SU-DHL-6 (cell line): ENCODE measurements around the gene TMEM79.
A peak's percentile ranks its signal among the peaks of the same experiment; 100 is the strongest.
"Not testable (repeated sequence)": the region's sequence is repeated elsewhere in the genome, so short reads cannot be mapped to it uniquely, and the experiment has no call there.

Source experiments
- H2AFZ ChIP-seq: fragments of 200-600 bp; sonication (generic); 2 replicates; pipeline ENCODE4 v1.6.1; 2014; ENCODE audit warnings: low read depth, mild to moderate bottlenecking, moderate library complexity, mixed read lengths, antibody characterized with exemption, low read length; ENCODE audit not compliant: severe bottlenecking
- H3F3A ChIP-seq: fragments of 200-600 bp; shearing (Covaris generic); 2 replicates; pipeline ENCODE4 v1.6.0; 2016; ENCODE audit warnings: antibody characterized with exemption, mild to moderate bottlenecking; ENCODE audit not compliant: insufficient read depth
- H3K27ac ChIP-seq: fragments of 200-600 bp; sonication (generic); 2 replicates; pipeline ENCODE4 v1.5.1; 2016; ENCODE audit warnings: low read depth, mild to moderate bottlenecking, low read length, moderate library complexity, mixed read lengths
- H3K27me3 ChIP-seq: fragments of 200-600 bp; sonication (generic), shearing (Covaris generic); 2 replicates; pipeline ENCODE4 v1.6.0; 2014; ENCODE audit warnings: mild to moderate bottlenecking, low read length
- H3K36me3 ChIP-seq: fragments of 200-600 bp; sonication (generic); 2 replicates; pipeline ENCODE4 v1.6.1; 2014; ENCODE audit warnings: mild to moderate bottlenecking, low read length, mixed read lengths
- H3K4me2 ChIP-seq: fragments of 300-600, 200-600 bp; shearing (Covaris generic), sonication (generic); 2 replicates; pipeline ENCODE4 v1.6.0; 2014; ENCODE audit warnings: low read length, low read depth, mild to moderate bottlenecking; ENCODE audit not compliant: poor library complexity, severe bottlenecking
- H3K4me3 ChIP-seq: fragments of 200-600 bp; sonication (generic); 2 replicates; pipeline ENCODE4 v1.5.1; 2014; ENCODE audit warnings: antibody characterized with exemption, low read length, mild to moderate bottlenecking, mixed read lengths; ENCODE audit not compliant: insufficient read depth, poor library complexity, severe bottlenecking
- H3K79me2 ChIP-seq: fragments of 200-600 bp; sonication (generic); 2 replicates; pipeline ENCODE4 v1.6.1; 2014; ENCODE audit warnings: mild to moderate bottlenecking, low read length, moderate library complexity; ENCODE audit not compliant: insufficient read depth
- H3K9ac ChIP-seq: fragments of 200-600 bp; sonication (generic); 2 replicates; pipeline ENCODE4 v1.7.0; 2014; ENCODE audit warnings: mild to moderate bottlenecking, low read length
- H3K9me2 ChIP-seq: fragments of 200-600 bp; sonication (generic); replicated peaks from 2 replicates; pipeline ENCODE4 v1.6.1; 2014; ENCODE audit warnings: low read length; ENCODE audit not compliant: insufficient read depth
- H3K9me3 ChIP-seq: fragments of 200-600 bp; sonication (generic); 2 replicates; pipeline ENCODE4 v1.6.1; 2014; ENCODE audit warnings: low read length, mixed read lengths; ENCODE audit not compliant: insufficient read depth
- H4K20me1 ChIP-seq: fragments of 200-600 bp; sonication (generic); 2 replicates; pipeline ENCODE4 v1.6.1; 2014; ENCODE audit warnings: low read depth, mild to moderate bottlenecking, antibody characterized with exemption, low read length, moderate library complexity, mixed read lengths
- EZH2phosphoT487 ChIP-seq: fragments of 200-600 bp; sonication (generic), shearing (Covaris generic); conservative IDR thresholded peaks from 2 replicates; pipeline ENCODE4 v1.6.1; 2018; ENCODE audit warnings: mild to moderate bottlenecking, antibody characterized with exemption, low read length, moderate library complexity, mixed read lengths
- TF ChIP-seq, protein P1 (sequence below): fragments of 200-600 bp; sonication (generic); IDR thresholded peaks from one replicate; pipeline ENCODE4 v1.5.1; 2017; ENCODE audit warnings: antibody characterized with exemption, mild to moderate bottlenecking, low read length, moderate library complexity; ENCODE audit not compliant: insufficient read depth, poor library complexity, severe bottlenecking

TMEM79 gene

DNA sequence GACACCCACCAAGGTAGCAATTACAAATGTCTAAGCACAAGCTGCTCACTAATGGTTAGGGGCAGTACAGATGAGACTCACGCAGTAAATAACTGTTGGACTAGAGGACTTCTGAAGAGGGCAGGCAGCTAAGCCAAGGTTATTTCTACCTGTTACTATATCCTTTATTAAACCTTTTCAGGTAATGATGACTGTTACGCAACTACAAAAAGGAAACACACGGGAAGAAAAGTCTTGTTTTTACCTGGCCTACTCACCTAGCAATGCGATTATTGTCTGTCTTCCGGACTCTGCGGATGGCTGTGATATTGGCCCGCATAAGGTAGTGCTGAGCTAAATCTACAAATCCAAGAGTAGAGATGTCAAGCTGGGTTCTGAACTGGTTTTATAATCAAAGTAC, 32.8 kb downstream of the TMEM79 start:
- H3K9ac ChIP-seq: no peak overlapping the region
- no peak overlapping the region for H3K4me3 ChIP-seq
- H3F3A ChIP-seq: no peaks in the 10 kb centered on the region; the same call in 1 of the 2 replicates
- TF ChIP-seq, protein P1, sequence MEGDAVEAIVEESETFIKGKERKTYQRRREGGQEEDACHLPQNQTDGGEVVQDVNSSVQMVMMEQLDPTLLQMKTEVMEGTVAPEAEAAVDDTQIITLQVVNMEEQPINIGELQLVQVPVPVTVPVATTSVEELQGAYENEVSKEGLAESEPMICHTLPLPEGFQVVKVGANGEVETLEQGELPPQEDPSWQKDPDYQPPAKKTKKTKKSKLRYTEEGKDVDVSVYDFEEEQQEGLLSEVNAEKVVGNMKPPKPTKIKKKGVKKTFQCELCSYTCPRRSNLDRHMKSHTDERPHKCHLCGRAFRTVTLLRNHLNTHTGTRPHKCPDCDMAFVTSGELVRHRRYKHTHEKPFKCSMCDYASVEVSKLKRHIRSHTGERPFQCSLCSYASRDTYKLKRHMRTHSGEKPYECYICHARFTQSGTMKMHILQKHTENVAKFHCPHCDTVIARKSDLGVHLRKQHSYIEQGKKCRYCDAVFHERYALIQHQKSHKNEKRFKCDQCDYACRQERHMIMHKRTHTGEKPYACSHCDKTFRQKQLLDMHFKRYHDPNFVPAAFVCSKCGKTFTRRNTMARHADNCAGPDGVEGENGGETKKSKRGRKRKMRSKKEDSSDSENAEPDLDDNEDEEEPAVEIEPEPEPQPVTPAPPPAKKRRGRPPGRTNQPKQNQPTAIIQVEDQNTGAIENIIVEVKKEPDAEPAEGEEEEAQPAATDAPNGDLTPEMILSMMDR: no peak
- no peak for TF ChIP-seq EZH2phosphoT487
- no peak overlapping the region for H2AFZ ChIP-seq
- H3K79me2 ChIP-seq: no peaks in the 10 kb centered on the region
- H4K20me1 ChIP-seq: no peaks in the 10 kb centered on the region
- H3K9me3 ChIP-seq: no peaks in the 10 kb centered on the region
- H3K27me3 ChIP-seq: no peaks in the 10 kb centered on the region
- no peaks in the 10 kb centered on the region for H3K9me2 ChIP-seq
- peaks cover 42% of the 10 kb centered on the region for H3K36me3 ChIP-seq
- no peak overlapping the region for H3K4me2 ChIP-seq
- no peak overlapping the region for H3K27ac ChIP-seq

- no peaks in the 10 kb centered on the region for H3K27me3 ChIP-seq
- no peak overlapping the region for H2AFZ ChIP-seq
- peaks cover 4% of the 10 kb centered on the region; the same call in 1 of the 2 replicates for H3F3A ChIP-seq
- H3K9me3 ChIP-seq: no peaks in the 10 kb centered on the region
- H3K9ac ChIP-seq: no peak overlapping the region
- H4K20me1 ChIP-seq: no peaks in the 10 kb centered on the region
- no peak overlapping the region for H3K4me2 ChIP-seq
- H3K4me3 ChIP-seq: no peak overlapping the region
- H3K9me2 ChIP-seq: no peaks in the 10 kb centered on the region
- H3K79me2 ChIP-seq: 0 out of 2 replicates have a peak, but pooled peaks cover 3% of the 10 kb centered on the region
- H3K36me3 ChIP-seq: peaks cover 39% of the 10 kb centered on the region
- H3K27ac ChIP-seq: no peak overlapping the region
- TF ChIP-seq, protein P1: peak; percentile 46
- no peak for TF ChIP-seq EZH2phosphoT487
Observed at GRCh38 chr1:156319664-156320063, 35.5 kb downstream of the TMEM79 start.

DNA sequence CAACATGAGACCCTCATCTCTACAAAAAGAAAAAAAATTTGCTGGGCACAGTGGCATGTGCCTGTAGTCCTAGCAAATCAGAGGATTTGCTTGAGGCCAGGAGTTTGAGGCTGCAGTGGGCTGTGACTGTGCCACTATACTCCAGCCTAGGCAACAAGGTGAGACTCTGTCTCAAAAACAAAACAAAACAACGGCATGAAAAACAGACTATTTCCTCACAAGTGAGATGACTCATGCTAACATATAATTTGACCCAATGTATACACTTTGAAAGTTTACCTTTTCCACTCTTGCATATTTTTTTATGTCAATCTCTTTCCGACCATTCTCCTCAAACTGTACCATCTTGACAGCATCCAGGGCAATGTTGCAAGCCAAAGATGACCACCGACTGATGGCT, 36.4 kb downstream of the TMEM79 start:
- H3K4me2 ChIP-seq: no peak overlapping the region
- H3K27me3 ChIP-seq: no peaks in the 10 kb centered on the region
- H3K79me2 ChIP-seq: 0 out of 2 replicates have a peak, but pooled peaks cover 3% of the 10 kb centered on the region
- no peak overlapping the region for H2AFZ ChIP-seq
- no peaks in the 10 kb centered on the region for H3K9me3 ChIP-seq
- no peak overlapping the region for H3K9ac ChIP-seq
- H4K20me1 ChIP-seq: no peaks in the 10 kb centered on the region
- TF ChIP-seq EZH2phosphoT487: no peak
- TF ChIP-seq, protein P1: no peak
- H3K4me3 ChIP-seq: no peak overlapping the region
- H3K27ac ChIP-seq: no peak overlapping the region
- no peaks in the 10 kb centered on the region for H3K9me2 ChIP-seq
- H3K36me3 ChIP-seq: peaks cover 41% of the 10 kb centered on the region
- peaks cover 4% of the 10 kb centered on the region; the same call in 1 of the 2 replicates for H3F3A ChIP-seq

DNA sequence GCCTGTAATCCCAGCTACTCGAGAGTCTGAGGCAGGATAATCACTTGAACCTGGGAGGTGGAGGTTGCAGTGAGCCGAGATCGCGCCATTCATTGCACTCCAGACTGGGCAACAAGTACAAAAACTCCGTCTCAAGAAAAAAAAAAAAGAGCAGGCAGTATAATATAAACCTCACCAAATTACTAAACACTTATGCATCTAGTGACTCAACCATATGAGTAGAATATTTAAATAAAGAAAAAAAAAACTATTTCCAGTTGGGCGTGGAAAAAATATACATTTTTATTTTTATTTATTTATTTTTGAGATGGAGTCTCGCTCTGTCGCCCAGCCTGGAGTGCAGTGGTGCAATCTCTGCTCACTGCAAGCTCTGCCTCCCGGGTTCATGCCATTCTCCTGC, 39.1 kb downstream of the TMEM79 start:
- H3K9ac ChIP-seq, H2AFZ ChIP-seq, H3F3A ChIP-seq, H3K27ac ChIP-seq, H3K9me2 ChIP-seq, H3K9me3 ChIP-seq, H3K4me2 ChIP-seq, H3K4me3 ChIP-seq, H4K20me1 ChIP-seq, H3K27me3 ChIP-seq, H3K79me2 ChIP-seq: not testable (repeated sequence)
- peaks cover 30% of the 10 kb centered on the region for H3K36me3 ChIP-seq
